ENCODE measurements around the gene RRM2.

- TF ChIP-seq CTCF (conservative IDR thresholded peaks at IDR 0.05; ENCODE audit: low read length) = no peak
- TF ChIP-seq EZH2phosphoT487 (IDR thresholded peaks at IDR 0.05; ENCODE audit: borderline replicate concordance) = no peak
These were observed 1.5 kb upstream of the RRM2 start for GRCh38 chr2:10120877-10121574.

All from Loucy (cell line).